T-helper 2 cell treated with Interferon-gamma antibody and Interleukin-4, amounts not matched to agents 100 ng/mL and 5 ng/mL, for 36 hours (primary cell): ENCODE results near the gene HSD11B1L. TPM values are rescaled to one million over a fixed set of nuclear protein-coding genes. Genes with fewer than 3 reads are reported as not detected.
"Not testable (repeated sequence)": the region's sequence is repeated elsewhere in the genome, so short reads cannot be mapped to it uniquely, and the experiment has no call there.

Experiments
- intact Hi-C: fragments of 100-400 bp; cut with micrococcal nuclease; formaldehyde crosslinking; loops from one replicate; pipeline ENCODE4 v1.15.1; 2023
- total RNA-seq: library from RNA; stranded (reverse); gene quantifications from 2 replicates; pipeline ENCODE4 v1.2.3, GENCODE V29; 2022

The HSD11B1L gene
- total RNA-seq, 1 donor from 2014 or later = 1.5 TPM

DNA sequence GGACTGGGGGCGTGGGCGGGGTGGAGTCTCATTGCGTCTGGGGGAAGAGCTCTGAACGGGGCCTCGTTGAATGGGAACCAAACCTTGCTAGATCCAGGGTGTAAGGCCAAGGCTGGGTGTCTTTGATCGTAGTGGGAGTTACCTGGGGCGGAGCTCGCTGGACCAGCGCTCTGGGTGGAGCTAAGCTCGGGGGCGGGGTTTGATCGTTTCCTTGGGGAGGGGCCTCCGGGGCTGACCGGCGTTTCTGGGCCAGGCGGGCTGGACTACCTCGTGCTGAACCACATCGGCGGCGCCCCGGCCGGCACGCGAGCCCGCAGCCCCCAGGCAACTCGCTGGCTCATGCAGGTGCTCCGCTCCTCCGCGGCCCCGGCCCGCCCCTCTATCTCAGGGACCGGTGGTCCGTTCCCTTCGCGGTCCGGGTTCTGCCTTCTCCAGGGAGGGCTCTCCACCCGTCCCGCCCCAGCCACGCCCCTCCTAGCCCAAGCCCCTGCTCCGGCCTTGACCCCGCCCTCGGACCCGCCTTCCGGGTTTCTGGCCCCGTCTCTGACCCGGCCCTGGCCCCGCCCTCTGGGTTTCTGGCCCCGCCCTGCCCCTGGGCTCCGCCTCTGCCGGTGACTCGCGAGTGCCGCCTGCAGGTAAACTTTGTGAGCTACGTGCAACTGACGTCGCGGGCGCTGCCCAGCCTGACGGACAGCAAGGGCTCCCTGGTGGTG, 6.0 kb downstream of the HSD11B1L start:
- intact Hi-C loops = loop anchor here (1.0 kb wide), 1 partner anchor 217 kb away; the partner anchor contains the start of gene VMAC

- intact Hi-C loops = loop anchor here (1.0 kb wide), 1 partner anchor 217 kb away; the partner anchor contains the start of gene VMAC
Observed at GRCh38 chr19:5687360-5688198, 6.8 kb downstream of the HSD11B1L start.

- intact Hi-C loops = not testable (repeated sequence)
Observed at GRCh38 chr19:5688262-5688881, 7.5 kb downstream of the HSD11B1L start.

GRCh38 chr19:5690125-5690954, 9.5 kb downstream of the HSD11B1L start, which contains the start of gene RPL36:
Gene RPL36, plus strand, starts transcription at chr19:5690295. Its CDS starts 213 bp downstream, at chr19:5690508.
- intact Hi-C loops = loop anchor here (1.0 kb wide), 2 partner anchors 10 to 30 kb away; partner anchors contain the start of genes CATSPERD, LONP1 and MICOS13

- intact Hi-C loops = loop anchor here (1.0 kb wide), 2 partner anchors 11 to 29 kb away; partner anchors contain the start of genes CATSPERD, LONP1 and MICOS13
Observed at GRCh38 chr19:5690955-5691821, 10.4 kb downstream of the HSD11B1L start.

- intact Hi-C loops = no loop called here
Observed at GRCh38 chr19:5691822-5692722, 11.2 kb downstream of the HSD11B1L start.

GRCh38 chr19:5692723-5693194, 11.9 kb downstream of the HSD11B1L start:
- intact Hi-C loops = no loop called here

DNA sequence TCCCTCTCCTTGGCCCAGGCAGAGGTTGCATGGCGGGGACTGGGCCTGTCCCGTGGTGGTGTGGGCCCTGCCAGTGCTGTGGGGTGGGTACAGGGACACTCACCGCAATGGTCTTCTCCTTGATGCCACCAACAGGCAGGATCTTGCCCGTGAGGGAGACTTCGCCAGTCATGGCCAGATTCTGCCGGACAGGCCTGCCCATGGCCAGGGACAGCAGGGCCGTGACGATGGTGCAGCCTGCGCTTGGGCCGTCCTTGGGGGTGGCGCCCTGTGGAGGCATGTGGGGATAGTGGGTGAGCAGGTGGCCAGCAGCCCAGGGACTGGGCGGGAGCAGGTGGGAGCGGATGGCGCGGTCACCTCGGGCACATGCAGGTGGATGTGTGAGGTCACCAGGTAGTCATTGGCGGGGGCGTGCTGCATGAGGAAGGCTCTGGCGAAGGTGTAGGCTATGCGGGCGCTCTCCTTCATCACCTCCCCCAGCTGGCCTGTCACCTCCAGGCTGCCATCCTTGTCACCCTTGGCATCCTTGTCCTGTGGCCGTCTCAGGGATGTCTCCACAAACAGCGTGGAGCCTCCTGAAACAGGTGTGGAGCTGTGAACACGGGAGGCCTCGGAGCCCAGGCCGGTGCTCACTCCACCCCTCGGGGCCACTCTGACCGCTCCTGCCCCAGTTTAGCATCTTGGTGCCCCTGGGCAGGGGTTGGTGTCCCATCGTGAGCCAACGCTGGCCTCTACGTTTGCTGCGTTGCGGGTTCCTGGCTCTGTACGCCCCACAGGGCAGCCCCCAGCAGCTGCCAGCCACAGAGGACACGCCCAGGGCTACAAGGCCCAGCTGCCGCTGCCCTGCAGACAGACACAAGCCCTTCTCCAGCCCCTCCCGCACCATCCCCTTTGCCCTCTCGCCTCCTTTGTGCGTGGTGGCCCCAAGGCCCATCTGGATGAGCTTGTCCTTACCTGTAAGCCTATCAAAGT, 12.7 kb downstream of the HSD11B1L start:
- intact Hi-C loops = no loop called here

DNA sequence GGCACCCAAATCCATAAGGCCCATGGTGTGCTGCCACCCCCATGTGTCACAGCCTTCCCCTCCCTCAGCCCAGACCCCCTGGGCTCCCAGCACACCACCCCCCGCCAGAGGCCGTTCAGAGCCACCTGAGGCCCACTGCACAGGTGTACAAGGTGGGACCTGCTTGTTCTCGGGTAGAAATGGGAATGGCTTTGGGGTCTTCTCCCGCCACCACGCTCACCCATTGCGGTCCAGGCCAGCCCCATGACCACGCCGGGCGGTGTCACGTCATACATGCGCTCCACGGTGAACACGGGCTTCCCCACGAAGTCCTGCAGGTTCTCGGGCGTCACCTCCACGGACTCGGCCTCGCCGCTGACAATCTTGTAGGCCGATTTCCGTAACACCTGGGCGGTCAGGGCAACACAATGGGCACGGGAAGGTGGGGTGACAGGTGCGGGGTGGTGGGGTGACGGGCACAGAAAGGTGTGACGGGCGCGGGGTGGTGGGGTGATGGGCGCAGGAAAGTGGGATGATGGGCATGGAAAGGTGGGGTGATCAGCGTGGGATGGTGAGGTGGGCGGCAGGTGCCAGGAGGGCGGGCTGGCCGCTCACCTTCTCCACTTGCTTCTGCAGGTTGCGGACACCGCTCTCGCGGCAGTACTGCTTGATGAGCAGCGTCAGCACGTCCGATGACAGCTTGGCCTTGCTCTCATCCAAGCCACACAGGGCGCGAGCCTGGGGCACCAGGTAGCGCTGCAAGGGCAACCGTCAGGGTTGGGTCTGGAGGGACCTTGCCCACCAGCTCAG, 13.5 kb downstream of the HSD11B1L start:
- intact Hi-C loops = no loop called here

- intact Hi-C loops = no loop called here
Observed at GRCh38 chr19:5694956-5695648, 14.3 kb downstream of the HSD11B1L start.

- intact Hi-C loops = no loop called here
Observed at GRCh38 chr19:5695649-5696195, 14.9 kb downstream of the HSD11B1L start.

- intact Hi-C loops = no loop called here
Observed at GRCh38 chr19:5696196-5697021, 15.6 kb downstream of the HSD11B1L start.

- intact Hi-C loops = no loop called here
Observed at GRCh38 chr19:5697022-5697889, 16.4 kb downstream of the HSD11B1L start.
